Thoracic aorta (tissue), 2 donors: ENCODE measurements around the gene SFMBT2. TPM values are rescaled to one million over a fixed set of nuclear protein-coding genes. Genes with fewer than 3 reads are reported as not detected.

Source experiments
- ATAC-seq: fragments of 150-250 bp; one replicate; pipeline ENCODE4 v1.8.0; 2017; ENCODE audit warnings: low read depth; ENCODE audit not compliant: insufficient number of reproducible peaks, low FRiP score
- DNase-seq: peaks from one replicate; pipeline ENCODE4 v3.0.0-alpha.2; 2020; ENCODE audit warnings: low spot score
- H3K27ac ChIP-seq, 2 donors: fragments of 200-600 bp; sonication (generic); 1 replicate in 1 of 2; 2 replicates in 1 of 2; pipeline ENCODE4 v1.5.1; 2016; ENCODE audit warnings: mild to moderate bottlenecking in 2 of 2, moderate library complexity in 2 of 2
- H3K27me3 ChIP-seq: fragments of 200-600 bp; sonication (generic); replicated peaks from 2 replicates; pipeline ENCODE4 v1.6.0; 2016; ENCODE audit warnings: mild to moderate bottlenecking; ENCODE audit not compliant: insufficient read depth
- H3K36me3 ChIP-seq: fragments of 200-600 bp; sonication (generic); one replicate; pipeline ENCODE4 v1.5.1; 2016
- H3K4me1 ChIP-seq, 2 donors: fragments of 200-600 bp; sonication (generic); 1 replicate in 1 of 2; 2 replicates in 1 of 2; pipeline versions ENCODE4 v1.5.1 to v1.6.0; 2016; ENCODE audit warnings: low read depth in 2 of 2, mild to moderate bottlenecking in 1 of 2; ENCODE audit not compliant: control insufficient read depth in 1 of 2
- H3K4me3 ChIP-seq: fragments of 200-600 bp; sonication (generic); 2 replicates; pipeline ENCODE4 v1.5.1; 2016; ENCODE audit warnings: mild to moderate bottlenecking
- H3K9me3 ChIP-seq: fragments of 200-600 bp; sonication (generic); 2 replicates; pipeline ENCODE4 v1.5.1; 2016
- CTCF ChIP-seq: fragments of 200-600 bp; sonication (generic); IDR thresholded peaks from one replicate; pipeline ENCODE4 v1.5.1; 2019; ENCODE audit warnings: antibody characterized with exemption
- total RNA-seq, 2 donors: library from RNA; depleted of rRNA; stranded (reverse); fragments of >200 nt; gene quantifications; one replicate each; pipeline versions ENCODE4 v1.1.0 to v1.2.3, GENCODE V29; 2016

The SFMBT2 gene
- total RNA-seq, 2 donors from 2014 or later: 8.5 to 9.0 TPM

GRCh38 chr10:7385114-7385513 is 25.7 kb downstream of the SFMBT2 start:
- Histone ChIP-seq H3K9me3 (no peaks in the 10 kb centered on the region), H3K36me3 (no peaks in the 10 kb centered on the region), H3K27me3 (no peaks in the 10 kb centered on the region), H3K4me1 (no peaks in the 10 kb centered on the region), H3K27ac (no peak overlapping the region), H3K4me3 (no peak overlapping the region)
- DNase-seq: no peak
- ATAC-seq: no peak
- no peak for TF ChIP-seq CTCF

- H3K9me3 ChIP-seq: no peaks in the 10 kb centered on the region
- ATAC-seq (no peak), DNase-seq (no peak)
- no peaks in the 10 kb centered on the region for H3K36me3 ChIP-seq
- no peaks in the 10 kb centered on the region for H3K27me3 ChIP-seq
- no peak overlapping the region for H3K27ac ChIP-seq
- no peaks in the 10 kb centered on the region for H3K4me1 ChIP-seq
- TF ChIP-seq CTCF: no peak
- no peak overlapping the region for H3K4me3 ChIP-seq
Observed at GRCh38 chr10:7383442-7383841, 27.4 kb downstream of the SFMBT2 start.

- no peak overlapping the region for H3K27ac ChIP-seq
- no peaks in the 10 kb centered on the region for H3K4me1 ChIP-seq
- no peaks in the 10 kb centered on the region for H3K9me3 ChIP-seq
- DNase-seq: no peak
- no peak for ATAC-seq
- H3K4me3 ChIP-seq: no peak overlapping the region
- H3K36me3 ChIP-seq: no peaks in the 10 kb centered on the region
- H3K27me3 ChIP-seq: no peaks in the 10 kb centered on the region
- no peak for TF ChIP-seq CTCF
Observed at GRCh38 chr10:7380704-7381241, 30.1 kb downstream of the SFMBT2 start.

GRCh38 chr10:7378602-7379403 is 32.0 kb downstream of the SFMBT2 start:
- ATAC-seq (no peak), DNase-seq (no peak)
- Histone ChIP-seq H3K4me3 (no peak overlapping the region), H3K9me3 (no peaks in the 10 kb centered on the region), H3K27me3 (no peaks in the 10 kb centered on the region), H3K36me3 (no peaks in the 10 kb centered on the region), H3K4me1 (no peaks in the 10 kb centered on the region), H3K27ac (no peak overlapping the region)
- no peak for TF ChIP-seq CTCF

- ATAC-seq (no peak), DNase-seq (no peak)
- TF ChIP-seq CTCF: no peak
- Histone ChIP-seq H3K27me3 (no peaks in the 10 kb centered on the region), H3K4me3 (no peak overlapping the region), H3K9me3 (no peaks in the 10 kb centered on the region), H3K36me3 (no peaks in the 10 kb centered on the region), H3K27ac (no peak overlapping the region), H3K4me1 (no peaks in the 10 kb centered on the region)
Observed at GRCh38 chr10:7377614-7378248, 33.1 kb downstream of the SFMBT2 start.
